A549 (cell line): Measurements from ENCODE around the gene ARHGAP26.

Experiments
- CEBPB ChIP-seq, 2 experiments: fragments of >200 bp in 1 of 2; sonication (Bioruptor Twin) in 1 of 2; formaldehyde crosslinking in 1 of 2; IDR thresholded peaks; 2 replicates each; pipeline ENCODE4 v1.6.1; 2012 to 2016
- CHD2 ChIP-seq: fragments of 150-350 bp; IDR thresholded peaks from 2 replicates; pipeline ENCODE4 v1.6.1; 2014; ENCODE audit warnings: low read length; ENCODE audit not compliant: partially characterized antibody
- CHD4 ChIP-seq: fragments of 200-600 bp; sonication (generic); IDR thresholded peaks from 2 replicates; pipeline ENCODE4 v1.6.1; 2016; ENCODE audit warnings: antibody characterized with exemption, mild to moderate bottlenecking, borderline replicate concordance
- CTCF ChIP-seq: fragments of >200 bp; sonication (Bioruptor Twin); formaldehyde crosslinking; IDR thresholded peaks from 3 replicates; pipeline ENCODE4 v1.5.1; 2016
- EP300 ChIP-seq, 2 experiments: fragments of >200 bp; sonication (Bioruptor Twin); formaldehyde crosslinking; IDR thresholded peaks; 2 replicates in 1 of 2; 3 replicates in 1 of 2; pipeline ENCODE4 v1.6.1; 2016 to 2017
- JUNB ChIP-seq: fragments of >200 bp; sonication (Bioruptor Twin); formaldehyde crosslinking; IDR thresholded peaks from 2 replicates; pipeline ENCODE4 v1.6.1; 2016
- KDM5A ChIP-seq: fragments of 200-600 bp; sonication (generic); IDR thresholded peaks from 2 replicates; pipeline ENCODE4 v1.6.1; 2016; ENCODE audit warnings: antibody characterized with exemption, mild to moderate bottlenecking
- POLR2A ChIP-seq: IDR thresholded peaks from 2 replicates; pipeline ENCODE4 v1.6.1; 2012; ENCODE audit warnings: mild to moderate bottlenecking, low read length
- RCOR1 ChIP-seq: fragments of 150-350 bp; IDR thresholded peaks from 2 replicates; pipeline ENCODE4 v1.6.1; 2014; ENCODE audit warnings: antibody characterized with exemption, low read length, low read depth
- USF2 ChIP-seq: fragments of 450-650 bp; IDR thresholded peaks from 2 replicates; pipeline ENCODE4 v1.6.1; 2014; ENCODE audit warnings: antibody characterized with exemption
- ZFP36 ChIP-seq: fragments of 450-650 bp; IDR thresholded peaks from 2 replicates; pipeline ENCODE4 v1.6.1; 2014; ENCODE audit warnings: borderline replicate concordance; ENCODE audit not compliant: partially characterized antibody
- TF ChIP-seq, protein P1 (sequence below): IDR thresholded peaks from 2 replicates; pipeline ENCODE4 v1.6.1; 2012

- TF ChIP-seq CTCF = no peak
- TF ChIP-seq USF2 = no peak
- no peak for TF ChIP-seq ZFP36
- TF ChIP-seq, protein P1, sequence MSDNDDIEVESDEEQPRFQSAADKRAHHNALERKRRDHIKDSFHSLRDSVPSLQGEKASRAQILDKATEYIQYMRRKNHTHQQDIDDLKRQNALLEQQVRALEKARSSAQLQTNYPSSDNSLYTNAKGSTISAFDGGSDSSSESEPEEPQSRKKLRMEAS = no peak
- TF ChIP-seq JUNB = no peak
- no peak for TF ChIP-seq CHD4
- no peak for TF ChIP-seq CEBPB (IDR thresholded peaks at IDR 0.05)
- TF ChIP-seq CHD2 = no peak
- TF ChIP-seq POLR2A = no peak
- TF ChIP-seq RCOR1 = no peak
- no peak for TF ChIP-seq KDM5A
- no peak for TF ChIP-seq EP300 (IDR thresholded peaks at IDR 0.05)
These were observed 49.1 kb downstream of the ARHGAP26 start for GRCh38 chr5:142819292-142819691.
